ENCODE measurements around the gene TPD52L2. TPM values are rescaled to one million over a fixed set of nuclear protein-coding genes. Genes with fewer than 3 reads are reported as not detected.
"Not testable (repeated sequence)": the region's sequence is repeated elsewhere in the genome, so short reads cannot be mapped to it uniquely, and the experiment has no call there.

TPD52L2 gene
- total RNA-seq, 1 donor from 2014 or later, result 161 TPM

GRCh38 chr20:63847237-63848002 is 17.6 kb upstream of the TPD52L2 start:
- TF ChIP-seq, protein P1, sequence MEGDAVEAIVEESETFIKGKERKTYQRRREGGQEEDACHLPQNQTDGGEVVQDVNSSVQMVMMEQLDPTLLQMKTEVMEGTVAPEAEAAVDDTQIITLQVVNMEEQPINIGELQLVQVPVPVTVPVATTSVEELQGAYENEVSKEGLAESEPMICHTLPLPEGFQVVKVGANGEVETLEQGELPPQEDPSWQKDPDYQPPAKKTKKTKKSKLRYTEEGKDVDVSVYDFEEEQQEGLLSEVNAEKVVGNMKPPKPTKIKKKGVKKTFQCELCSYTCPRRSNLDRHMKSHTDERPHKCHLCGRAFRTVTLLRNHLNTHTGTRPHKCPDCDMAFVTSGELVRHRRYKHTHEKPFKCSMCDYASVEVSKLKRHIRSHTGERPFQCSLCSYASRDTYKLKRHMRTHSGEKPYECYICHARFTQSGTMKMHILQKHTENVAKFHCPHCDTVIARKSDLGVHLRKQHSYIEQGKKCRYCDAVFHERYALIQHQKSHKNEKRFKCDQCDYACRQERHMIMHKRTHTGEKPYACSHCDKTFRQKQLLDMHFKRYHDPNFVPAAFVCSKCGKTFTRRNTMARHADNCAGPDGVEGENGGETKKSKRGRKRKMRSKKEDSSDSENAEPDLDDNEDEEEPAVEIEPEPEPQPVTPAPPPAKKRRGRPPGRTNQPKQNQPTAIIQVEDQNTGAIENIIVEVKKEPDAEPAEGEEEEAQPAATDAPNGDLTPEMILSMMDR (IDR thresholded peaks at IDR 0.05), result no peak
- intact Hi-C loops (cut with DNase I), result no loop called here
- H3K27ac ChIP-seq, result no peak overlapping the region
- H3K36me3 ChIP-seq, result no peaks in the 10 kb centered on the region
- no peak for DNase-seq (ENCODE audit: low spot score in 2 of 2)
- H3K9me3 ChIP-seq, result no peaks in the 10 kb centered on the region
- no peak overlapping the region for H3K4me3 ChIP-seq
- H3K27me3 ChIP-seq, result peaks cover 3% of the 10 kb centered on the region
- peaks cover 0 to 8% of the 10 kb centered on the region in 2 donors for H3K4me1 ChIP-seq

DNA sequence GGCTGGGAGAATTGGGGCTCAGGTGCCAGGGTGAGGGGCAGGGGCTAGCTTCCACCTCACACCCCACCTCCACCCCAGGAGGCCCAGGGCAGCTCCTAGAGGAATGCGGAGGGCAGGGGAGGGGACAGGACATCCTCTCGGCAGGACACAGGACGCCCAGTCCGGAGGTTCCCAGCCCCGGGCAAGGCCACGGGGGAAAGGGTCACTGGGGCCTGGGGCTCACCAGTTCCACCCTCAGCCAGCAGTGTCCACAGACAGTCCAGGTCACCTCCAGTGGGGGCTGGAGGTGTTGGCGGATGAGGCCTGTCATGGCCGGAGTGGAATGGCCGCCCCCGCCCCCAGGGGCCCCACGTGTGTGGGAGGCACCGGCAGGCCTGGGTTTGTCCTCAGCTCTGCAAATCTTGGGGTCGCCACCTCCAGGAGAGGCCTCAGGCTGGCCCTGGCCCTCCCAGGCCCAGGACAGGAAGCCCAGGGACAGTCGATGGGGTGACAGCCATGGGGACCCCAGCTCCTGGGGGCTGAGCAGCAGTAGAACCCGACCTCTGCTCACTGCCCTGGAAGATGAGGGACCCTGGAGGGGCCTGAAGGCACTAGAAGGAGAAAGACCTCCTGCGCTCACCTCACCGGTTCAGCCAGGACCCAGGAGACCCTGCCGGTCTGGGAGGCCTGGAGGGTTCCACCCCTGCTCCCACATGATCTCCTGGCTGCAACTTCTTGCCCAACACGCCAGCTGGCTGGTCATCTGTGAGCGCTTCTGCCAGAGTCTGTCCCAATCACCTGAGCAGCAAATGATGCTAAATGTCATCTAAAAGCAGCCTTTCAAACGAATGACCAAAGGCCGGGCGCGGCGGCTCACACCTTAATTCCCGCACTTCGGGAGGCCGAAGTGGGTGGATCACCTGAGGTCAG is 16.8 kb upstream of the TPD52L2 start:
- DNase-seq (ENCODE audit: low spot score in 2 of 2), result no peak

DNA sequence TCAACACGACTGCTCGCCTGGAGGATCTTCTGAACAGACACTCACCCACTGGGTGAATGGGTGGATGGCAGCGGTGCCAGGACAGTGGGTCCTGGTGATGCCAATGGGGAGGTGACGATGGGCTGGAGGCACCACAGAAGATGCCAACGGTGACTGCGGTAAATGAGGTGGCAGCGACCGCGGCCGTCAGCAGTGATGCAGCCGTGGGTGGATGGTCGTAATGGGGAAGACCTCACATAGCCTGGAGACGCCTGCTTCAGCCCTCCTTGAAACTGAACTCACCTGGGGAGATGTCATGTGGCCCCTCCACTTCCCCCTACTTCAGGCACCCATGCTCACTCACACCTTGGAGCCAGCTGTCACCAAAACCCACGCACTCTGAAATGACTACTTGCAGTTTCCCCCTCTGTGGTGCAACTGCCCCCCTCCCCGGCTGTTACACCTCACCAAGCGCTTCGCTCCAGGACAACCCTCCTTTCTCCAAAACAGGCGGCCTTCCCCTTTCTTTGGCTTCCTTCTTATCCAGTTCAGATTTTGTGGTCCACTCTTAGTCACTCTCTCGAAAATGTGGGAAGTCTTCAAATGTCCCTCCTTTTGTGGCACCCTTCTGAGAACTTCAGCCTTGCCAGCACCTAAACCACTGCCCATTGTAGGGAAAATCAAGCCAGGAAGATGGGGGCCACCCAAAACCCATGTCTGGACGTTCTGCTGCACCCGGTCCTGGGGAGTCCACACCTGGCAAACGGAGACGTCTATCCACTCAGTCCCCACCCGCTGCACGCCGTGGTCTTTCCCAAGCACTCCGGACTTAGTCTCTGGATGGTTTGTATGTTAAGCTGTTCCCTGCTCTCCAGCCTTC is 14.2 kb upstream of the TPD52L2 start:
- DNase-seq (ENCODE audit: low spot score in 2 of 2), result no peak
- Histone ChIP-seq H3K9me3 (no peaks in the 10 kb centered on the region), H3K36me3 (no peaks in the 10 kb centered on the region), H3K4me3 (no peak overlapping the region), H3K27me3 (peaks cover 3% of the 10 kb centered on the region), H3K27ac (no peak overlapping the region), H3K4me1 (peaks cover 7 to 26% of the 10 kb centered on the region in 2 donors)
- TF ChIP-seq, protein P1 (IDR thresholded peaks at IDR 0.05), result no peak
- intact Hi-C loops (cut with DNase I), result no loop called here

More for the DNA sequence above, 16.8 kb upstream of the TPD52L2 start:
- H3K27me3 ChIP-seq, result peaks cover 3% of the 10 kb centered on the region
- no peak overlapping the region for H3K27ac ChIP-seq
- no peak overlapping the region for H3K4me3 ChIP-seq
- no peaks in the 10 kb centered on the region for H3K36me3 ChIP-seq
- intact Hi-C loops (cut with DNase I), result no loop called here
- H3K4me1 ChIP-seq, result peaks cover 0 to 8% of the 10 kb centered on the region in 2 donors
- TF ChIP-seq, protein P1 (IDR thresholded peaks at IDR 0.05), result no peak
- no peaks in the 10 kb centered on the region for H3K9me3 ChIP-seq

DNA sequence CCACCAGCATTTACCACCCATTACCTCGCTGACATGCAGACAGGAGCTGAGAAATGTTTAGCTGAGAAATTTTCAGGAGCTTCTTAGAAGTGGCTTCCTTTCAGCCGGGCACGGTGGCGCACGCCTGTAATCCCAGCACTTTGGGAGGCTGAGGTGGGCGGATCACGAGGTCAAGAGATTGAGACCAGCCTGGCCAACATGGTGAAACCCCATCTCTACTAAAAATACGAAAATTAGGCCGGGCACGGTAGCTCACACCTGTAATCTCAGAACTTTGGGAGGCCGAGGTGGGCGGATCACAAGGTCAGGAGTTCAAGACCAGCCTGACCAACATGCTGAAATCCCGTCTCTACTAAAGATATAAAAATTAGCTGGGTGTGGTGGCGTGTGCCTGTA is 13.5 kb upstream of the TPD52L2 start:
- H3K4me3 ChIP-seq; H3K27ac ChIP-seq; H3K9me3 ChIP-seq; DNase-seq (ENCODE audit: low spot score in 2 of 2); intact Hi-C loops (cut with DNase I); H3K36me3 ChIP-seq; H3K27me3 ChIP-seq: not testable (repeated sequence)
- H3K4me1 ChIP-seq, result peaks cover 7 to 20% of the 10 kb centered on the region in 2 donors

- not testable (repeated sequence) for H3K27me3 ChIP-seq
Measured at GRCh38 chr20:63853733-63854068, 11.4 kb upstream of the TPD52L2 start.

GRCh38 chr20:63854069-63854765 is 10.9 kb upstream of the TPD52L2 start:
- TF ChIP-seq, protein P1 (IDR thresholded peaks at IDR 0.05), result no peak
- Histone ChIP-seq H3K27ac (peak overlapping the region; percentile 40 to 69), H3K27me3 (no peaks in the 10 kb centered on the region), H3K4me1 (peaks cover 7 to 28% of the 10 kb centered on the region in 2 donors), H3K4me3 (peak overlapping the region; percentile 25 to 39), H3K9me3 (no peaks in the 10 kb centered on the region), H3K36me3 (no peaks in the 10 kb centered on the region)
- intact Hi-C loops (cut with DNase I), result no loop called here
- DNase-seq (ENCODE audit: low spot score in 2 of 2), result no peak

More at GRCh38 chr20:63853733-63854068, 11.4 kb upstream of the TPD52L2 start:
- H3K9me3 ChIP-seq; intact Hi-C loops (cut with DNase I); DNase-seq (ENCODE audit: low spot score in 2 of 2); H3K36me3 ChIP-seq: not testable (repeated sequence)
- peak overlapping the region in 1 of 2 donors; percentile 69 for H3K27ac ChIP-seq
- H3K4me1 ChIP-seq, result peaks cover 7 to 25% of the 10 kb centered on the region in 2 donors
- peak overlapping the region in 1 of 2 donors; percentile 39 for H3K4me3 ChIP-seq
